ENCODE data around the gene MAL.

- TF ChIP-seq POLR2AphosphoS5 (IDR thresholded peaks at IDR 0.05; ENCODE audit: borderline replicate concordance, low read depth, low read length) (no peak), EZH2 (IDR thresholded peaks at IDR 0.05) (no peak), FOXP2 (optimal IDR thresholded peaks at IDR 0.05; ENCODE audit: control extremely low read depth, extremely low read length, insufficient read depth) (no peak)
Observed at GRCh38 chr2:95049683-95049955, 24.1 kb downstream of the MAL start.
